Adrenal gland (tissue), 12 donors: ENCODE results near the gene COX7A2. TPM values are rescaled to one million over a fixed set of nuclear protein-coding genes. Genes with fewer than 3 reads are reported as not detected.

Source experiments
- DNase-seq, 7 donors: peaks; one replicate each; pipeline ENCODE4 v3.0.0-alpha.2; 2019 to 2020
- H3K27ac ChIP-seq, 5 donors: fragments of 200-600 bp; sonication (generic) in 4 of 5; 1 replicate in 3 of 5; 2 replicates in 2 of 5; pipeline versions ENCODE4 v1.5.1 to v1.8.0; 2016 to 2020; ENCODE audit warnings: mild to moderate bottlenecking in 1 of 5
- H3K27me3 ChIP-seq: fragments of 200-600 bp; 2 replicates; pipeline ENCODE4 v1.8.0; 2021
- H3K36me3 ChIP-seq, 2 donors: fragments of 200-600 bp; replicated peaks in 1 of 2; 1 replicate in 1 of 2; 2 replicates in 1 of 2; pipeline versions ENCODE4 v1.5.1 to v1.8.0; 2018 to 2022
- H3K4me1 ChIP-seq, 2 donors: fragments of 200-600 bp; replicated peaks in 1 of 2; 1 replicate in 1 of 2; 2 replicates in 1 of 2; pipeline versions ENCODE4 v1.5.1 to v1.8.0; 2018 to 2021
- H3K4me3 ChIP-seq, 4 donors: fragments of 200-600 bp; sonication (generic) in 3 of 4; one replicate each; pipeline ENCODE4 v1.5.1; 2016 to 2018
- H3K9me3 ChIP-seq, 3 donors: fragments of 200-600 bp; sonication (generic) in 1 of 3; replicated peaks in 1 of 3; 1 replicate in 2 of 3; 2 replicates in 1 of 3; pipeline versions ENCODE4 v1.5.1 to v1.8.0; 2016 to 2021
- CTCF ChIP-seq, 6 experiments: fragments of 450-650 bp in 4 of 6; fragments of 200-600 bp in 2 of 6; sonication (generic) in 1 of 6; IDR thresholded peaks; 1 replicate in 5 of 6; 2 replicates in 1 of 6; pipeline versions ENCODE4 v1.5.1 to v1.8.0; 2016 to 2021; ENCODE audit warnings: antibody characterized with exemption in 6 of 6, mild to moderate bottlenecking in 2 of 6, moderate library complexity in 1 of 6
- POLR2A ChIP-seq, 2 donors: fragments of 450-650 bp; IDR thresholded peaks; one replicate each; pipeline ENCODE4 v1.6.1; 2017; ENCODE audit warnings: antibody characterized with exemption in 2 of 2, mild to moderate bottlenecking in 2 of 2, moderate library complexity in 1 of 2
- WGBS, 4 donors: extraction: QIAGEN DNeasy Blood & Tissue Kit in 2 of 4; methylation state at CpG; one replicate each; pipeline versions ENCODE4 v1.1.5 to v1.1.7; 2013 to 2017; 5-methylcytosine and 5-hydroxymethylcytosine counted together
- intact Hi-C, 2 donors: fragments of 100-400 bp; cut with DNase I; formaldehyde crosslinking; loops; one replicate each; pipeline versions ENCODE4 v1.14.1 to v1.15.0; 2022 to 2023
- polyA plus RNA-seq, 3 donors: library from polyadenylated mRNA; stranded (reverse); fragments of 200-250 nt in 2 of 3; fragments of 350-450 nt in 1 of 3; fragmentation: Illumina TruSeq in 1 of 3; extraction: RNeasy Lipid Tissue Mini Kit (QIAGEN cat#74804) in 1 of 3; gene quantifications; one replicate each; pipeline ENCODE4 v1.2.3, GENCODE V29; 2013 to 2014
- total RNA-seq, 9 donors: library from RNA; depleted of rRNA in 4 of 9; stranded (reverse); fragments of >200 nt in 4 of 9; fragments of 120-200 nt in 1 of 9; fragmentation: NEBNext Ultra II Directional in 1 of 9; extraction: Animal tissue kit (Norgen Biotek cat#: 25700) in 1 of 9; gene quantifications; one replicate each; pipeline versions ENCODE4 v1.1.0 to v1.2.4, GENCODE V29; 2013 to 2023
- donor health status: healthy with polysubstance abuse.
- donor health status: Bipolar disorder and iron deficiency.
- donor health status: DM: yes; HTN: yes; CAD: no.
- donor health status: DM: no; HTN: no; CAD: no.
- donor health status: DM: no; HTN: no; CAD: no.
- donor health status: DM: yes; HTN: yes; CAD: no.

COX7A2 gene
- total and polyA plus RNA-seq, 12 donors = 150 to 675 (median 336) TPM

- TF ChIP-seq CTCF (IDR thresholded peaks at IDR 0.05) = peak in 1 of 6 experiments; percentile 7
- TF ChIP-seq POLR2A (IDR thresholded peaks at IDR 0.05) = no peak
- Histone ChIP-seq H3K27ac (peak overlapping the region in 3 of 5 donors; percentile 30 to 74 (median 59)), H3K4me1 (peaks cover 6 to 20% of the 10 kb centered on the region in 2 donors), H3K27me3 (peaks cover 45% of the 10 kb centered on the region), H3K4me3 (peak overlapping the region in 1 of 4 donors; percentile 61), H3K9me3 (no peaks in the 10 kb centered on the region), H3K36me3 (no peaks in the 10 kb centered on the region)
- DNase-seq = no peak
- WGBS, 4 donors = 5 to 8% (median 6%) methylated on average over 30 to 35 of the region's 35 CpGs
- intact Hi-C loops = loop anchor here (5.0 to 10.0 kb wide), 3 partner anchors 452 to 1464 kb away; no protein-coding TSS in a partner anchor
Measured at GRCh38 chr6:75206576-75207342, 36.8 kb downstream of the COX7A2 start.

- Histone ChIP-seq H3K4me3 (peak within 1 kb of the TSS in 2 of 4 donors; percentile 7 to 61), H3K36me3 (no peaks in the 10 kb centered on the region), H3K27ac (peak within 1 kb of the TSS in 4 of 5 donors; percentile 13 to 74 (median 54)), H3K9me3 (no peaks in the 10 kb centered on the region), H3K4me1 (peaks cover 6 to 20% of the 10 kb centered on the region in 2 donors), H3K27me3 (peaks cover 47% of the 10 kb centered on the region)
- peak in 6 of 7 donors; percentile 40 to 80 (median 55) for DNase-seq
- TF ChIP-seq CTCF (IDR thresholded peaks at IDR 0.05) (peak in 1 of 6 experiments; percentile 8), POLR2A (IDR thresholded peaks at IDR 0.05) (peak in 1 of 2 donors; percentile 5)
- intact Hi-C loops = loop anchor here (5.0 to 10.0 kb wide), 3 partner anchors 451 to 1464 kb away; no protein-coding TSS in a partner anchor
- 1 to 2% (median 1%) methylated on average over 33 to 64 of the region's 64 CpGs for WGBS, 4 donors
Measured at GRCh38 chr6:75205776-75206575, 37.6 kb downstream of the COX7A2 start, which contains the start of gene COL12A1. Gene COL12A1, minus strand, starts transcription at chr6:75206053. Its CDS starts 3,261 bp downstream, at chr6:75202792.

GRCh38 chr6:75204959-75205775 lies 38.4 kb downstream of the COX7A2 start:
- peak overlapping the region in 4 of 5 donors; percentile 13 to 74 (median 54) for H3K27ac ChIP-seq
- 0 to 4% (median 2%) methylated on average over 4 to 47 of the region's 47 CpGs for WGBS, 4 donors
- intact Hi-C loops = loop anchor here (5.0 to 10.0 kb wide), 3 partner anchors 450 to 1463 kb away; no protein-coding TSS in a partner anchor
- H3K27me3 ChIP-seq = peaks cover 47% of the 10 kb centered on the region
- no peaks in the 10 kb centered on the region for H3K36me3 ChIP-seq
- TF ChIP-seq CTCF (IDR thresholded peaks at IDR 0.05) (no peak), POLR2A (IDR thresholded peaks at IDR 0.05) (no peak)
- no peaks in the 10 kb centered on the region for H3K9me3 ChIP-seq
- no peak for DNase-seq
- H3K4me3 ChIP-seq = peak overlapping the region in 2 of 4 donors; percentile 7 to 61
- H3K4me1 ChIP-seq = peaks cover 6 to 23% of the 10 kb centered on the region in 2 donors
